GM18511 (cell line): ENCODE data around the gene NDUFB6.
"Not testable (repeated sequence)": the region's sequence is repeated elsewhere in the genome, so short reads cannot be mapped to it uniquely, and the experiment has no call there.

ENCODE experiments used
- ATAC-seq: cut with Tn5 transposase; IDR thresholded peaks from one replicate; pipeline ENCODE4 v1.9.1; 2021; ENCODE audit warnings: mild to moderate bottlenecking, moderate library complexity; ENCODE audit not compliant: unreplicated experiment

NDUFB6 gene

DNA sequence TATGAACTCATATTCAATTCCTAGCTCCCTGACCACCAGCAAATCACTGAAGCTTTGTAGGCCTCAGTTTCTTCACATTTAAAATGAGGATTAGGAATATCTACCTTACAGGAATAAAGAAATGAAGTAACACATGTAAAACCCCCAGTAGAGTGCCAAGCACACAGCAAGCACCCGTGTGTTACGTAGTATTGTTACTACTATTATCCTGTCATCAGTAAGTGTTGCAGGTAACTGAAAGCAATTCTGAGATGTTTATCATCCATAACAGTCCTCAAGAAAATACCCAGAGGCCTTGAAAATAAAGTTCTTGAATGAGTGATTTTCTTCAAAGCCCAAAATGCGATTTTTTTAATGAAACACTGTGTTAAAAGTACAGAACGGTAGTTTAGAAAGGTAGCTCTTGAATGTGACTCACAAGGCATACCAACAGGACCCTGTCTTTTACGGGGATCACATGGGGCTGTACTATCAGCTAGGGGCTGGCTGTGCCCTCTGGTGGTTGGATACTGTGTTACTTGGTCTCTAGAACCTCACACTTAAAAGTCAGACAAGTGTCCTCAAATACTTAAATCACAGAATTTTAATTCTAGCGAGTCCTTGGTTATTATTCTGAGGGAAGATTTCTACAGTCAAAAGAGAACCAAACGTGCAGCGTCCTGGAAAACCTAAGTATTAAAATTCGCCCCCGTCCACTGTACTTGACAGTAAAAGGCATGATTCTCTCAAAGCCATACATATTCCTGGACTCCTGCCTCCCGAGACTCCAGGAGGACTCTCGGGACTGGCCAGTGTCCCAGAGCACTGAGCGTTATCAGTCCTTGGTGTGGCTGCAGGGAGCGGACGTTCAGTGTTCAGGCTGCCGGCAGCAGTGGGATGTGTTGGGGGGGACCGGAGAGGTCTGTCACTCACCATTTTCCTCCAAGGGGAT lies 725 bp downstream of the NDUFB6 start:
- peak; percentile 90 for ATAC-seq

- no peak for ATAC-seq
Observed at GRCh38 chr9:32570262-32570661, 2.7 kb downstream of the NDUFB6 start.

GRCh38 chr9:32566770-32567169 lies 6.2 kb downstream of the NDUFB6 start:
- ATAC-seq: no peak

DNA sequence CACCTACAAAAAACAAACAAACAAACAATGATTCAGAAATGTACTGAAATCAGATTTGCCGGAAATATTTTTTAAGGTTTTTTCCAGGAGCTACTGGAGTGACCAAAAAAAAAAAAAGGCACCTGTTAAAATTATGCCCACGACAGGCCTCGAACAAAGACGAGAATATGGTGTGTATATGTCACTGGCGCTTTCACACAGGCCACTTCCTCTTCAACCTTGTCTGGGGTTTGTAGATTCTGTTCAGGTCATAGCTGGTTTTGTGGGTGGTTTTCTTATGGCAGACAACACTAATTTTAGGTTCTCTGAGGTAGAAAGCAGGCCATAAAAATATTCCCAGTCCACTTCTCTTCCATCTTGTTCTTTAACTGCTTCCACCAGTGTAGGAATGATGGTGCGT lies 7.0 kb downstream of the NDUFB6 start:
- ATAC-seq: no peak

DNA sequence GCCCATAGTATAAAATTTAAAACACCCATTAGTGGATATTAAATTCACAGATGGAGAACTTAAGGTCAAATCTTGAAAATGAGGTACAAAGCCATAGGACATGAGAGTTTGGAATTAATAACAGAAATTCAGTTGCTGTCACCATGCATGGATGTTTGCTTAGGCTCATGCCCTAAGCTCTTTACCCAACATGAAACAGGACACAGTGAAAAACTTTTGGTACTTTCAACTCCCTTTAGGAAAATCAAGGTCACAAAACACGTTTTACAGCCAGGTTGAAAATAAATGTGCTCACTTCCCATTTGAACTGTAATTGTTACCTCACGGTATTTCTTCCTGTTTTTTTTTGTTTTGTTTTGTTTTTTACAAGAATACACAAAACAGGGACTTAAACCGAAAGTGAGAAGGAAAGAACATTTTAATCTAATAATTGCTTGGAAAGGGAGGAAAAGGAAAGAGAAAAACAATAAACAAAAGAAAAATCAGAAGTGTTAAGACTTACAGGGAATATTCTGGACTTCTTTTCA lies 14.5 kb downstream of the NDUFB6 start:
- ATAC-seq: no peak

DNA sequence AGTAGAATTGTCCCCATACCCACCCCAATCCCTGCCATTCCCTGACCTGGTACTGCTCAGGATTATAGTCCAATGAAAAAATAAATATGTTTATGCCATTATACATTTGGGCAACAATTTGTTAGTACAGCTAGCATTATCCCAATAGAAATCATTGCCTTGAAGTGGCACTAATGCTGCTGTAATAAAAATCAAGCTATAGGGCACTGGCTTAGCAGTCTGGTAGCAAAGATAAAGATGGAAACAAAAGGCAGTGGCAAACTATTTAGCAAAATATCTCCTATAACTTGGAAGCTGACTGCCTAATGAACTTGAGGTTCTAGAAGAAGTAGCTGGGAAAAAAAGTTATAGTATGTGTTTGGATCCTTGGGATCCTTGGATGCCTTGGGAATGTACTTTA lies 18.4 kb downstream of the NDUFB6 start:
- no peak for ATAC-seq

DNA sequence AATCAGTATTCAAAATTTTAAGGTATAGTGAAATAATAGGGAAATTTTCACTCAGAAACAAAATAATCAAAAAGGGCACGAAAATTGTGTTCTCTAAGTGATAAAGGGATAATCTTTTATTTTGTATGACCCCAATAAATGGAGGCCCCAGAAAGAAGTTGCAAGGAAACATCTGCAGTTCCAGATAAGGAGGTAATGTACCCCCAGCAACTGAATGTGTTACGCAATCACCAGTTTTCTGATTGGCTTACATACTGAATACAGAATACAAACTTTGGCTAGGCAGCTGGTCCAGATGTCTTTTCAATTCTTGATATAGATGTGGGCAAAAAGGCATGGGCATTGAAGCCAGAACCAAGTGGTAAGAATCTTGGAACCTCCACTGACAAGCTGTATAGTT lies 18.9 kb downstream of the NDUFB6 start:
- ATAC-seq: no peak

DNA sequence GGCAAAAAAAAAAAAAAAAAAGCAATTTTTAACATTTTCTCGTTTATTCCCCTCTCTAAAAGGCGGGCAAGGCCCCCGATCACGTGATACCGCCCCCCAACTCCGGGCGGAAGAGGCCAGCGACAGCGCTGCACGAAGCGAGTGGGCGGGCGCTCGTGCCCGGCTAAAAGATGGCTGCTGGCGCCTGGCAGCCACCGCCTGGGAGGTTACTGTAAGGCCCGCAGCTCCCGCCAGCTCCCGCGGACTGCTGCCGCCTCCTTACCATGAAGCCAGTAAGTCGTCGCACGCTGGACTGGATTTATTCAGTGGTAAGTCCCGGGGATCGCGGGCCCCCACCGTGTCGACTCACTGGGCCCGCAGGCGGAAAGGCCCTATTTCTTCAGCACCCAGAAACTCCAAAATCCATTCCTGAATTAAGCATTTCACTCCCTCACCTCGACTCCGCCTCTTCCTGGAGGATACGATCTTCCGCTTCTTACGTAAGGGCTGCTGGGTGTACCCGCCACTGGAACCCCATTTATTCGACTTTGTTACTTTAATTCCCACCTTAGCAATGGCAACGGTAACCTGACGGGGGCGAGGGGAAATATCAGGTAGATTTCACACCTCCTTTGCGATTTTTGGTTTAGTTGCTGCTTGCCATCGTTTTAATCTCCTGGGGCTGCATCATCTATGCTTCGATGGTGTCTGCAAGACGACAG lies 20.6 kb downstream of the NDUFB6 start, which contains the start of the genes SMIM27 and TOPORS:
SMIM27 (plus strand) TSS at position 156 of the 701 bp plus-strand sequence; CDS start at position 264, 108 bp downstream.
TOPORS (minus strand) TSS at position 415 of the 701 bp plus-strand sequence; CDS start at position 265, 150 bp downstream.
- ATAC-seq: peak; percentile 74

- ATAC-seq: peak; percentile 15
Observed at GRCh38 chr9:32551276-32552051, 21.5 kb downstream of the NDUFB6 start.

DNA sequence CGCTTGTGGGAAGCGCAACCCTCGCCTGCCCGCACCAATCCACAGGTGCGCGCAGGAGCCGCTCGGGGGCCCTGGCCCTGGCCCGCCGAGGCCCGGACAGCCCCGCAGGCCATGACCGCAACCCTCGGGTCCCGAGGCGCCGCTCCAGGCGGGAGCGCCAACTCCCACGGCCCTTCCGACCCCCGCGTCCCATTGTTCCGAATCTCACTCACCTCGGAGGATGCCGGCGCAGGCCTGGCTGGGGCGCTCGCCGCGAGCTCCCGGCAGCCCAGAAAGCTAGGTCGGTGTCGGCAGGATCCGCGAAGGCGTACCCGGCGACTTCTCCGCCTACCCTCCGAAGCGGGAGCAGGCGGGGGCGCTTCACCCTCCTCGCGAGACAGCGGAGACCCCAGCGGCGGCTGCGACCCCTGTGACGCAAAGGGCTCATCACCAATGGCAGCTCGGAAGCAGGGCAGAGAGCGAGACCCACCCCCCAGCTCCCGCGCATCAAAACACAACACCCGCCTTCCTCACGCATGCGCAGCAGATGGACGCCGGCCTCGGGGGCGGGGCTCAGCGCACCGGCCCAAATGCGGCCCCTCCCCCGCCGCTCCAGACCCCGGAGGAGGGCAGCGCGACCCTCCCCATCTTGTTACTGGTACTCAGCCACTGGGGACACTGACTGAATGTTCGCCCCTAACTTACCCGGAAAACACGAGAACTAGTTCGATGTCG lies 22.2 kb downstream of the NDUFB6 start:
- peak; percentile 67 for ATAC-seq

GRCh38 chr9:32550150-32550561 lies 22.8 kb downstream of the NDUFB6 start:
- ATAC-seq: no peak

DNA sequence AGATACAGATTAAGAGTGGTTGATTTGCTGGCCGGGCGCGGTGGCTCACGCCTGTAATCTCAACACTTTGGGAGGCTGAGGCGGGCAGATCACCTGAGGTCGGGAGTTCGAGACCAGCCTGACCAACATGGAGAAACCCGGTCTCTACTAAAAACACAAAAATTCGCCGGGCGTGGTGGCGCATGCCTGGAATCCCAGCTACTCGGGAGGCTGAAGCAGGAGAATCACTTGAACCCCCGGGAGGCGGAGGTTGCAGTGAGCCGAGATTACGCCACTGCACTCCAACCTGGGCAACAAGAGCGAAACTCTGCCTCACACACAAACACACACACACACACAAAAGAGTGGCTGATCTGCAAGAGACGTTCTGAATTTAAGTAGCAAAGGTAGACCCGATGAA lies 24.7 kb downstream of the NDUFB6 start:
- ATAC-seq: not testable (repeated sequence)

GRCh38 chr9:32545884-32546283 lies 27.1 kb downstream of the NDUFB6 start:
- no peak for ATAC-seq

DNA sequence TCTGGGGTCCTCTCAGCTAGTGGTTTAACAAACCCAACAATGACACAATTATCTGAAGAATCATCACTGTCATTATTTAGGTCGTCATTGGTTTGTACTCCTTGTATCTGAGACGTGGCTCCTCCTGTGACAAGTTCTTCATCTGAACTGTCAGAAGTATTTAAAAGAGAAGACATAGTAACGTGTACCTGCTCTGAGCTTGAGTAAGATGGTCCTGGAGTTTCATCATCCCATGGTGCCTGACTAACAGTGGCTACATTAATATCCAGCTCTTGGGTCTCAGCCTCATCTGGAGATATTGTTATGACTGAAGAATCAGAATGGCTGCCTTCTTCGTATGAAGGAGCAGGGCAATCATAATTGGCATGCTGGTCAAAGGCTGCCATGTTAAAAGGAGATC lies 29.9 kb downstream of the NDUFB6 start:
- no peak for ATAC-seq

GRCh38 chr9:32533816-32534215 lies 39.1 kb downstream of the NDUFB6 start:
- no peak for ATAC-seq

DNA sequence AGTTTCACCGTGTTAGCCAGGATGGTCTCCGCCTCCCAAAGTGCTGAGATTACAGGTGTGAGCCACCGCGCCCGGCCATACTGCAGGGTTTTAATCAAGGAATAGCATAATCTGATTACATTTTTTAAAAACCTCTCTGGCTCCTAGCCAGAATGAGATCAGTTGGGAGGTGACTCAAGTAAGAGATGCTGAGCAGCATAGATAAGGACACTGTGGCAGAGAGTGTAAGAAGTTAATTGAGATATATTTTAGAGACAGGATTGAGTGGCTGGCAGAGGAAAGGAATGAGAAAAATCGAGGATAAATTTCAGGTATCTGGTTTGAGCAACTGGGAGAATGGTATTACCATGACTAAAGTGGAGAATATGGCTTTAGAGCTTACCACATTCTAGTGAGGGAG lies 39.6 kb downstream of the NDUFB6 start:
- ATAC-seq: no peak

DNA sequence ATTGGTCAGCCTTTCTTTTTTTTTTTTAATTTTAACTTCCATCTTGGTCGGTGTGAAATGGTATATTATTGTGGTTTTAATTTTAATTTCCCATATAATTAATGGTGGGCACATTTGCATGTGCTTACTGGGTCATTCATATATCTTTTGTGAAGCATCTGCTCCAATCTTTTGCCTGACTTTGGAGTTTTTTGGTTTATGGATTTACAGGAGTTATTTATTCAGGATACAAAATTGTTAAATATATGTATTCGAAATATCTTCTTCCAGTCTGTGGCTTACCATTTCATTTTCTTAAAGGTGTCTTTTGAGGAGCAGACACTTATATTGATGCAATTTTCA lies 46.3 kb downstream of the NDUFB6 start:
- ATAC-seq: no peak

DNA sequence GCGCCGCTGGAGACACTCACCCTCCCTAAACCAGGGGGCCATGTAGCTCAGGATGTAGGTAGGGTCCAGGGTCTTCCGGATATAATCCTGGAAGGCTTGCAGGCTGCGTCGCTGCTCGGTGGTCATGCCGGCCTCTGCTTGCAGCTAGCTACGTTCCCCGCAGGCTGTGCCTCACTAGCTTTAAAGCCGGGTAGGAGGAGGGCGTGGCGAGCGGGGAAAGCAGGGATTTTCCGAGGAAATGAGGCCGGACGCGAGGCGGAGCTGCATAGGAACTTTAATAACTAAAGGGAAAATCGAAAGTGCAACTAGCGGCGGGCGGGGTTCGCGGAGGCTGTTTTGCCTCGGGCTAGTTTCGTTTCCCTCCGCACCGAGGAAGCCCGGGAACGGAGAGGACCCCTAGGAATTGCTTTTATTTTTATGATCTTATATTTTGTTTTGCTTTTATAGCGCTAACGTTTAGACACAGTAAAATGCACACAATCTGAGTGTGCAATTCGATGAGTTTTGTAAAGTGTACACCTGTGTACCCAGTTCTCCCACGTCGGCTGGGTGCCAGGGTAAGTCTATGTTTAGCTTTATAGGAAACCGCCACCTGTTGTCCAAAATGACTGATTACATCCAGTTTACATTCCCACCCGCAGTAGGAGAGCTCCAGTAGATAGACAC lies 46.8 kb downstream of the NDUFB6 start, which contains the start of gene RIGI:
RIGI (minus strand) TSS at position 156 of the 666 bp plus-strand sequence; CDS start at position 126, 30 bp downstream.
- ATAC-seq: peak; percentile 74

- peak; percentile 24 for ATAC-seq
Observed at GRCh38 chr9:32525709-32526030, 47.3 kb downstream of the NDUFB6 start.
